Measurements from ENCODE around the gene NEK1. TPM values are rescaled to one million over a fixed set of nuclear protein-coding genes. Genes with fewer than 3 reads are reported as not detected.

Gene NEK1
- total and polyA plus RNA-seq, 2 experiments from 2014 or later, result 9.3 to 19.5 TPM

DNA sequence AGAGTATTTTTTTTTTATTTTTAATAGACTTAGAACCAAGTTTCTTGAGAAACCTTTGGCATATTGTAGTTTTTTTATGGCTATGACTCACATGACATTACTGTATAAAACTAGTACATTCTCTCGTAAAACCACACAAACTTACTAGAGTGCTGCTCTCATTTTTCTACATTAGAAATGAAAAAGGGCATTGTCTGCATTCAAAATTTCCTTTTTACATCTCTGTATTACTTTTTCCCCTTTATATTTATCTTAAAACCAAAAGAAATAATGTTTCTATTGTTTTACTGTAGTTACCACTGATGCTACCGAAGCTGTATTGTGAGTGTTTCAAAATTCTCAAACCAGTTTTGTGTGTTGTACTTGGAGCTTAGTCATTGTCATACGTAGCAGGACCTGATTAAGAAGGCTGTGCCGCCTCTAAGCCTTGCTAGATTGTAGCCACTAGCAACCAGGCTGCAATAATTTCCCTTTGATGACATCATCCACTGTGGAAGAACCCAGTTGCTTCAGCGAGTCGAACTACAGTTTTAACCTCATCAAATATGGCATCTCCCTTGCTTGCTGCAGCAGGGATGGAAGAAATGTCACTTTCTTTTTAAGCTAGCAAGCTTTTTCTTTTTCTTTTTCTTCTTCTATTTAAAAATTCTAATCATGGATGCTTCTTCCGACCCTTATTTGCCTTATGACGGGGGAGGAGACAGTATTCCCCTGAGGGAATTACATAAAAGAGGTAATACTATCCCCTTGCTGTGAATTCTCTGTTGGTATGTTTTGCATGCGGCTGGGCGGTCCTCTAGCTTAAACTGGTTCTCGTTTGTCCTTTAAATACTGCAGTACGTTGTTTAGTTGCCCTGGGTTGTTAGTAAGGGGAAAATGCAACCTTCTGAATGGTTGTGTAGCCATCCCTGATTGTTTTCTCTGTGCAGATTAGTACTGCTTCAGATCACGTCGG is 47.6 kb upstream of the NEK1 start:
- Histone ChIP-seq H3K4me3 (peak overlapping the region; percentile 46), H3K4me1 (ENCODE audit: insufficient read depth) (peaks cover 18% of the 10 kb centered on the region), H3K4me2 (peak overlapping the region; percentile 73), H3K9me2 (ENCODE audit: insufficient read depth) (no peaks in the 10 kb centered on the region), H2AFZ (no peak overlapping the region; the same call in 1 of the 2 replicates), H3K27ac (ENCODE audit: low read depth) (peak overlapping the region; percentile 93), H3K79me2 (replicated peaks; ENCODE audit: insufficient read depth) (peaks cover 35% of the 10 kb centered on the region), H3F3A (replicated peaks; ENCODE audit: low read depth) (no peaks in the 10 kb centered on the region), H3K27me3 (ENCODE audit: insufficient read depth) (no peaks in the 10 kb centered on the region), H4K20me1 (replicated peaks; ENCODE audit: insufficient read depth) (no peaks in the 10 kb centered on the region), H3K36me3 (ENCODE audit: insufficient read depth) (no peaks in the 10 kb centered on the region)
- DNase-seq (ENCODE audit: low spot score) (peak; percentile 87), ATAC-seq (peak; percentile 97)
- no peaks in the 10 kb centered on the region; the same call in 2 of the 3 replicates for H3K9me3 Mint-ChIP-seq
- TF ChIP-seq EZH2phosphoT487 (IDR thresholded peaks at IDR 0.05; ENCODE audit: unreplicated experiment) (no peak), ZNF331 (CRISPR knock-in tag; IDR thresholded peaks at IDR 0.05; ENCODE audit: low read depth) (no peak), CREB1 (CRISPR knock-in tag; IDR thresholded peaks at IDR 0.05; ENCODE audit: low read depth) (peak; percentile 77)
- TF ChIP-seq, protein P1, sequence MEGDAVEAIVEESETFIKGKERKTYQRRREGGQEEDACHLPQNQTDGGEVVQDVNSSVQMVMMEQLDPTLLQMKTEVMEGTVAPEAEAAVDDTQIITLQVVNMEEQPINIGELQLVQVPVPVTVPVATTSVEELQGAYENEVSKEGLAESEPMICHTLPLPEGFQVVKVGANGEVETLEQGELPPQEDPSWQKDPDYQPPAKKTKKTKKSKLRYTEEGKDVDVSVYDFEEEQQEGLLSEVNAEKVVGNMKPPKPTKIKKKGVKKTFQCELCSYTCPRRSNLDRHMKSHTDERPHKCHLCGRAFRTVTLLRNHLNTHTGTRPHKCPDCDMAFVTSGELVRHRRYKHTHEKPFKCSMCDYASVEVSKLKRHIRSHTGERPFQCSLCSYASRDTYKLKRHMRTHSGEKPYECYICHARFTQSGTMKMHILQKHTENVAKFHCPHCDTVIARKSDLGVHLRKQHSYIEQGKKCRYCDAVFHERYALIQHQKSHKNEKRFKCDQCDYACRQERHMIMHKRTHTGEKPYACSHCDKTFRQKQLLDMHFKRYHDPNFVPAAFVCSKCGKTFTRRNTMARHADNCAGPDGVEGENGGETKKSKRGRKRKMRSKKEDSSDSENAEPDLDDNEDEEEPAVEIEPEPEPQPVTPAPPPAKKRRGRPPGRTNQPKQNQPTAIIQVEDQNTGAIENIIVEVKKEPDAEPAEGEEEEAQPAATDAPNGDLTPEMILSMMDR (conservative IDR thresholded peaks at IDR 0.05; ENCODE audit: low read depth in 2 of 2), result no peak
- H3K27me3 Mint-ChIP-seq (ENCODE audit: insufficient read depth, low read depth, poor library complexity), result no peaks in the 10 kb centered on the region
- H3K27ac Mint-ChIP-seq, result peak overlapping the region; percentile 99
- H3K4me3 Mint-ChIP-seq, result peak overlapping the region; percentile 75
- no peaks in the 10 kb centered on the region for H3K36me3 Mint-ChIP-seq (ENCODE audit: low read depth)
- H3K4me1 Mint-ChIP-seq, result peaks cover 26% of the 10 kb centered on the region; the same call in 2 of the 3 replicates

DNA sequence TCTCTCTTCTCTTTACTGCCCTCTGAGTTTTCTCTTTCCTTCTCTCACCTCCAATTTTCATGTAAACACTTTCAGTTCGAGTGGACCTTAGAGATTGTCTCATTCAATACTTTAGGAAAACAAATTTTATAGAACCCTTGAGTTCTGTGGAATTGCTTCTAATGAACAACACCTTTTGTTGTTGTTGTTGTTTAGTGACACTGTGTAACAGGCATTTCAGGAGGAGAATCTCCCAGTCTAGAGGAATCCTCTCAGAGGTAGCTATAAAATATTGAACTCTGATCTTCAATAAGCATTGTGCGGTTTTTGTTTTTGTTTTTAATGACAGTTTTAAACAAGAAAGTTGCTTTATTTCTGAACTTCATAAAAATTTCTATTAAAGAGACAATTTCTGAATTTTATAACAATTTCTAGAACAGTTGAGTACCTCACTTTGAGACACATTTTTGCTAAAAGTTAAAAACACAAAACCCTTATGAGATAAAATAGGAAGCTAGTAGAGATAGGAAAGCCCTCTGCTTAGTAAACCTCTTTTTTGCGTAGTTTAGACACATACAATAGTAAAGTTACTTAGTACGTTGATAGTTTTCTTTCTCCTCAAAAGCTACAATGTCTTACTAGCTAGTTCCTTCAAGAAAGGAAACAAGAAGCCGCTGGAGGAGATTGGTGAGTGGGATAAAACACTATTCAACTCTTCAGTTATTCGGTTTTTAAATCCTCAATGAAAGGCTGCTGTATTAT is 46.8 kb upstream of the NEK1 start:
- peak overlapping the region; percentile 93 for H3K27ac ChIP-seq (ENCODE audit: low read depth)
- DNase-seq (ENCODE audit: low spot score) (no peak), ATAC-seq (no peak)
- no peaks in the 10 kb centered on the region for H3F3A ChIP-seq (replicated peaks; ENCODE audit: low read depth)
- Mint-ChIP-seq H3K4me3 (no peak overlapping the region), H3K4me1 (peaks cover 26% of the 10 kb centered on the region; the same call in 2 of the 3 replicates), H3K27me3 (ENCODE audit: insufficient read depth, low read depth, poor library complexity) (no peaks in the 10 kb centered on the region), H3K9me3 (no peaks in the 10 kb centered on the region; the same call in 2 of the 3 replicates), H3K27ac (peak overlapping the region; percentile 37), H3K36me3 (ENCODE audit: low read depth) (no peaks in the 10 kb centered on the region)
- H3K4me1 ChIP-seq (ENCODE audit: insufficient read depth), result peaks cover 18% of the 10 kb centered on the region
- no peaks in the 10 kb centered on the region for H4K20me1 ChIP-seq (replicated peaks; ENCODE audit: insufficient read depth)
- no peaks in the 10 kb centered on the region for H3K27me3 ChIP-seq (ENCODE audit: insufficient read depth)
- no peak overlapping the region for H3K4me3 ChIP-seq
- H3K36me3 ChIP-seq (ENCODE audit: insufficient read depth), result no peaks in the 10 kb centered on the region
- H3K79me2 ChIP-seq (replicated peaks; ENCODE audit: insufficient read depth), result peaks cover 39% of the 10 kb centered on the region
- H2AFZ ChIP-seq, result no peak overlapping the region
- no peaks in the 10 kb centered on the region for H3K9me2 ChIP-seq (ENCODE audit: insufficient read depth)
- peak overlapping the region; percentile 73 for H3K4me2 ChIP-seq
- no peak for TF ChIP-seq NANOG (IDR thresholded peaks at IDR 0.05; ENCODE audit: borderline replicate concordance)
- TF ChIP-seq, protein P1 (conservative IDR thresholded peaks at IDR 0.05; ENCODE audit: low read depth in 2 of 2), result no peak
- no peak for TF ChIP-seq REST (IDR thresholded peaks at IDR 0.05; ENCODE audit: unreplicated experiment)
- no peak for TF ChIP-seq JUNB (IDR thresholded peaks at IDR 0.05; ENCODE audit: unreplicated experiment)
- no peak for TF ChIP-seq CREB1 (CRISPR knock-in tag; IDR thresholded peaks at IDR 0.05; ENCODE audit: low read depth)
- TF ChIP-seq, protein P2, sequence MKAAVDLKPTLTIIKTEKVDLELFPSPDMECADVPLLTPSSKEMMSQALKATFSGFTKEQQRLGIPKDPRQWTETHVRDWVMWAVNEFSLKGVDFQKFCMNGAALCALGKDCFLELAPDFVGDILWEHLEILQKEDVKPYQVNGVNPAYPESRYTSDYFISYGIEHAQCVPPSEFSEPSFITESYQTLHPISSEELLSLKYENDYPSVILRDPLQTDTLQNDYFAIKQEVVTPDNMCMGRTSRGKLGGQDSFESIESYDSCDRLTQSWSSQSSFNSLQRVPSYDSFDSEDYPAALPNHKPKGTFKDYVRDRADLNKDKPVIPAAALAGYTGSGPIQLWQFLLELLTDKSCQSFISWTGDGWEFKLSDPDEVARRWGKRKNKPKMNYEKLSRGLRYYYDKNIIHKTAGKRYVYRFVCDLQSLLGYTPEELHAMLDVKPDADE (IDR thresholded peaks at IDR 0.05), result no peak
- TF ChIP-seq EZH2phosphoT487 (IDR thresholded peaks at IDR 0.05; ENCODE audit: unreplicated experiment), result no peak
- TF ChIP-seq STAT1 (IDR thresholded peaks at IDR 0.05; ENCODE audit: unreplicated experiment), result no peak
- no peak for TF ChIP-seq ZNF114 (CRISPR knock-in tag; IDR thresholded peaks at IDR 0.05)
